GM18511 (cell line): Measurements from ENCODE around the gene TMC8.
"Not testable (repeated sequence)": the region's sequence is repeated elsewhere in the genome, so short reads cannot be mapped to it uniquely, and the experiment has no call there.

Experiments
- ATAC-seq: cut with Tn5 transposase; IDR thresholded peaks from one replicate; pipeline ENCODE4 v1.9.1; 2021; ENCODE audit warnings: mild to moderate bottlenecking, moderate library complexity; ENCODE audit not compliant: unreplicated experiment

The TMC8 gene

DNA sequence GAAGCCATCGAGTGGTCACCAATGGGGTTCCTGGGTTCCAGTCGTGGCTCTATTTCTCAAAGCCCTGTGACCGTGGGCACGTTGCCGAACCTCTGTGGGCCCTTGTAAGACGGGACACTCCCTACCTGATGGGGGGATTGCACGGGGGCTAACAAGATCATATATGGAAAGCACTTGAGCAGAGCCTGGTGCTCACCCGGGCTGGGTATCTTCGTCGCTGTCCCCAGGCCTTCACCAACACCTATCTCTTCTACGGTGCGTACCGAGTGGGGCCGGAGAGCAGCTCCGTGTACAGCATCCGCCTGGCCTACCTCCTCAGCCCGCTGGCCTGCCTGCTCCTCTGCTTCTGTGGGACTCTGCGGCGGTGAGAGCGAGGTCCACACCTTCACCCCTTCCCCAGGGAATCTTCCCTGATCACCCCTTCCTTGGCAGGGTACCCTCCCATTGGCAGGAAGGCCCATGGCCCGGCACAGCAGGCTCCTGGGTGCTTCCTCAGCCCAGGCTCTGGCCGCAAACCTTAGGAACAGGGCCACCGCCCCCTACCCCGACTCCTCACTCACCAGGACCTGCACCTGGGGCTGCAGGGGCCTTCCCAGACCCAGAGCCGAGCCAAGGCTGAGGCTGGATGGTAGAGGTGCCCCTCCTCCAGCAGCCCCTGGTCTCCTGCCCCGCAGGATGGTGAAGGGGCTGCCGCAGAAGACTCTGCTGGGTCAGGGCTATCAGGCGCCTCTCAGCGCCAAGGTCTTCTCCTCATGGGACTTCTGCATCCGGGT is 2.8 kb downstream of the TMC8 start:
- no peak for ATAC-seq

DNA sequence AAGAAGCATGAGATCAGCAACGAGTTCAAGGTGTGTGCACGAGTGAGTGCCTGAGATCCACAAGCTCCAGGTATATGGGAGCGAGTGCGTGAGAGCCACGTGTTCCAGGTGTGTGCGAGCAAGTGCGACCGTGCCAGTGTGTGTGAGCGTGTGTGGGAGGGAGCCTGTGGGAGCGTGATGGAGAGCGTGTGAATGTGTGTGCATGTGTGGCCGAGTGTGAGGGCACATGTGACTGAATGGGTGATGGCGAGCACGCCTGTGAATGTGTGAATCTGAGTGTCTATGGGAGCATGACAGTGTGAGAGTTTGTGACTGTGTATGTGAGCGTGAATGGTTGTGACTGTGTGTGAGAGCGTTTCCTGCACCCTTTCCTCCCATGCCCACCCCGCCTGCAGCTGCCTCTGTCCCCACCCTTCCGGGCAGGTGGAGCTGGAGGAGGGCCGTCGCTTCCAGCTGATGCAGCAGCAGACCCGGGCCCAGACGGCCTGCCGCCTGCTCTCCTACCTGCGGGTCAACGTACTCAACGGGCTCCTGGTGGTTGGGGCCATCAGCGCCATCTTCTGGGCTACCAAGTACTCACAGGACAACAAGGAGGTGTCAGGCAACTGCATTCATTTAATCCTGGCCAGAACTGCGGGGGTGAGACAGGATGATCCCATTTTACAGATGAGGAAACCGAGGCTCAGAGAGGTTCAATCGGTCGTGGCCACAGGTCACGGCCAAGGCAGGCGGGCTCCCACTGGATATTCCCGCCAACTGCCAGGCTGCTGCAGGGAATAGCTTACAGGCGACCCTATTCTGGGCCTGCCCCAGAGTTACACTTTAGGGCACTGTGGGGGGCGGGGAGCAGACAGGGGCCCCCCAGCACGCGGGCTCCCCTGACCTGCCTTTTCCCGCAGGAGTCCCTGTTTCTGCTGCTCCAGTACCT is 3.7 kb downstream of the TMC8 start:
- ATAC-seq = no peak

DNA sequence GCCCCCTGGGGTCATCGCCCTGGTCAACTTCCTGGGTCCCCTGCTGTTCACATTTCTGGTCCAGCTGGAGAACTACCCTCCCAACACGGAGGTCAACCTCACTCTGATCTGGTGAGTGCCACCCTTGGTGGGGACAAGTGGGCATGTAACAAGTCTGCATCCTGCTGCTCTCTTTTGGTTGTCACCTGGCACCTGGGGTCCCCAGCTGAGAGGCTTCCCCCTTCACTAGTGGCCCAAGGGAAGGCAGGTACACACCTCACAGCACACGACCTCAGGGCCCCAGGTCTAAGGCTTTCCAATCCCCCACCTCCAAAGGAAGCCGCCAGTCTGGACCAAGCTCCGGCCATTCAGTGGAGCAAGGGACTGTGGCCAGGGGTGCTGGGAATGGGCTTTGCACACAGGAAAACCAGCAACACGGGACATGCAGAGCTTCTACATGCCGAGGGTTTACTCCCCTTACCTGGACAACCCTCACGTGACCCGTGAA is 4.4 kb downstream of the TMC8 start:
- ATAC-seq = no peak

DNA sequence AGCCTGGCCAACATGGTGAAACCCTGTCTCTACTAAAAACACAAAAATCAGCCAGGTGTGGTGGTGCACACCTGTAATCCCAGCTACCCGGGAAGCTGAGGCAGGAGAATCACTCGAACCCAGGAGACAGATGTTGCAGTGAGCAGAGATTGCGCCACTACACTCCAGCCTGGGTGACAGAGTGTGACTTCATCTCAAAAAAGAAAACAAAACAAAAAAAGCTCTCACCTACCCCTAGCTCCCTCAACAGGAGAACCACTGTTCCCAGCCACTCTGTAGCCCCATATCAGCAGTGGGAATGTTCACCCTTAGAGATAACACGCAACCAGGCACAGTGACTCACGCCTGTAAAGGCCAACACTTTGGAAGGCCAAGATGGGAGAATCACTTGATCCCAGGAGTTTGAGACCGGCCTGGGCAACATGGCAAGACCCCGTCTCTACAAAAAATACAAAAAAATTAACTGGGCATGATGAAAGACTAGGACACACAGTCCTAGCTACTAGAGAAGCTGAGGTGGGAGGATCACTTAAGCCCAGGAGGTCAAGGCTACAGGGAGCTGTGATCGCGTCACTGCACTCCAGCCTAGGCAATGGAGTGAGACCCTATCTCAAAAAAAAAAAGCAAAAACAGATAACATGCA is 5.4 kb downstream of the TMC8 start:
- ATAC-seq = no peak

DNA sequence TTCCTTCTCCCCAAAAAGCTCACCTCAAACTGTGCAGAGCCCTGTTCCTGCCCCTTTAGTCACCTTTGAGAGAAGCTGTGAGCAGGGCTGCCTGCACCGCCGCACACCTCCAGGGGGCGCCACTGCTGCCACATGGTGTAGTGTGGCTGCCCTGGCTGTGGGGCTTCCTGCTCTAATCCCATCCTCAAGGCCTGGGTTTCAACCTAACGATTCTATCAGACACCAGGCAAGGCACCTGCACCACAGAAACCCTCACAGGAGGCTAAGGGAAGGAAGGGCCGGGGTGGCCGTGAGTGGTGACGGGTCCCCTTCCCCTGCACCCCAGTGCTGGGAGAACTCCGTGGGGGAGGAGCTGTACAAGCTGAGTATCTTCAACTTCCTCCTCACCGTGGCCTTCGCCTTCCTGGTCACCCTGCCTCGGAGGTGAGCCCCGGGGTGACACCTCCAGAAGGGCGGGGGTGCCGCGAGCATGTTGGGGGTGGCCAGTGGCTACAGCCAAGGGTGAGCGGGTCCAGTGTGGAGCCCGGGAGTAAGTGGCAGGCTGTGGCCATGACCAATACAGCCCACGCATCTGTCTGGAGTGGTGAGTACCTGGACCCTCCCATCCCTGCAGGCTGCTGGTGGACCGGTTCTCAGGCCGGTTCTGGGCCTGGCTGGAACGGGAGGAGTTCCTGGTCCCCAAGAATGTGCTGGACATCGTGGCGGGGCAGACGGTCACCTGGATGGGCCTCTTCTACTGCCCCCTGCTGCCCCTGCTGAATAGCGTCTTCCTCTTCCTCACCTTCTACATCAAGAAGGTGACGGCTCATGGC is 7.0 kb downstream of the TMC8 start:
- no peak for ATAC-seq

DNA sequence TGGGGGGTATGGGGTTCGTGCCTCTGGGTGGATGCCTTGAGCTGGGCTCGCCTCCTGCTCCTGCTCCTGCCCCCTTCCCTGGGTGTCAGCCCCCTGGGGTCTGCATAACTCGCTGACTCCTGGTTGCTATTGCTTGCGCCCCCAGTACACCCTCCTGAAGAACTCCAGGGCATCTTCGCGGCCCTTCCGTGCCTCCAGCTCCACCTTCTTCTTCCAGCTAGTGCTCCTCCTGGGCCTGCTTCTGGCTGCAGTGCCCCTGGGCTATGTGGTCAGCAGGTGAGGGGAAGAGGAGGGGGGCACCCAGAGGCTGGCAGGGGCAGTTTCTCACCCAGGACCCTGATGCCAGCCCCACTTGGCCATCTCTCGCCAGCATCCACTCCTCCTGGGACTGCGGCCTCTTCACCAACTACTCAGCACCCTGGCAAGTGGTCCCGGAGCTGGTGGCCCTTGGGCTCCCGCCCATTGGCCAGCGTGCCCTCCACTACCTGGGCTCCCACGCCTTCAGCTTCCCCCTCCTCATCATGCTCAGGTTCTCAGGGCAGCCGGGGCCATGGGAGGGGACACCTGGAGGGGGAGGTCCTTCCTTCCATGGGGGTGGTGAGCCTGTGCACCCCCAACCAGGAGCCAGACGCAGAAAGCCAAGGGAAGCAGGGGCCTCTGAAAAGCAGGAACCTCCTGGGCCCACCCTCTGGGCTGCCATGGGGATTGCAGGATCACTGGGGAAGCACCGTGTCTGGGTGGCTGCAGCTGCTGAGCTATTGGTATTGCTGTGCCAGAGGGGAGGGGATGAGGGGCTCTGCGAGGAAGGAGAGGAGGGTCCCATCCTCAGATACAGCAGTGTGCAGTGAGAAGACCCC is 7.9 kb downstream of the TMC8 start:
- no peak for ATAC-seq

DNA sequence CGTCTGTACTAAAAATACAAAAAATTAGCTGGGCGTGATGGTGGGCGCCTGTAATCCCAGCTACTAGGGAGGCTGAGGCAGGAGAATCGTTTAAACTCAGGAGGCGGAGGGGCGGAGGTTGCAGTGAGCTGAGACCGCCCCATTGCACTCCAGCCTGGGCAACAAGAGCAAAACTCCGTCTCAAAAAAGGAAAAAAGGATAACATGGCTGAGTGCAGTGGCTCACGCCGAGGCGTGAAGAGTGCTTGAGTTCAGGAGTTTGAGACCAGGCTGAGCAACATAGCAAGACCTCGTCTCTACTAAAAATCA is 9.2 kb downstream of the TMC8 start:
- ATAC-seq = not testable (repeated sequence)

DNA sequence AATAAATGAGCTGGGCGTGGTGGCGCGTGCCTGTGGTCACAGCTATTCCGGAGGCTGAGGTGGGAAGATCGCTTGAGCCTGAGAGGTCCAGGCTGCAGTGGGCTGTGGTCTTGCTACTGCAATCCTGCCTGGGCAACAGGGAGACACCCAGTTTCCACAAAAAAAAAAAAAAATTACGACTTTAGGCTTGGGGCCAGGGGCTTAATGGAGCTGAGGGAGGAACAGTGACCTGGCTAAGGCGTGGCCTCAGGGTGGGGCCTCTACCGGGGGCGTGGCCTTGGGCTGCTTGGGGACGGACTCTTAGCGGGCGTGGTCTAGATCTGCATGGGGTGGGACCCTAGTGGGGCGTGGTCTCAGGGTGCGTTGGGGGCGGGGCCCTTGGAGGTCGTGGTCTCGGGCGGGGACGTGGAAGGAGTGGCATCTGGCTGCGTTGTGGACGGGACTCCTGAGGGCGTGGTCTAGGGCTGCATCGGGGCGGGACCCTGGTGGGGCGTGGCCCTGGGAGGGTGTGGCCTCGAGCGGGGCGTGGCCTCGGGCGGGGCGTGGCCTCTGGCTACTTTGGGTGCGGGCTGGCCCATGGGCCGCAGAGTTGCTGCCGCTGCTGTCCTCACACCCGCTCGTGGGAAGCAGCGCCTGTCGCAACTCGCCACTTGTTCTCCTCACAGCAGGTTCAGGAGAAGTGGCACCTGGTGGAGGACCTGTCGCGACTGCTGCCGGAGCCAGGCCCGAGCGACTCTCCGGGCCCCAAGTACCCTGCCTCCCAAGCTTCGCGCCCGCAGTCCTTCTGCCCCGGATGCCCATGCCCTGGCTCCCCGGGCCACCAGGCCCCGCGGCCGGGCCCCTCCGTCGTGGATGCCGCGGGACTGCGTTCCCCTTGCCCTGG is 9.8 kb downstream of the TMC8 start:
- peak; percentile 78 for ATAC-seq

DNA sequence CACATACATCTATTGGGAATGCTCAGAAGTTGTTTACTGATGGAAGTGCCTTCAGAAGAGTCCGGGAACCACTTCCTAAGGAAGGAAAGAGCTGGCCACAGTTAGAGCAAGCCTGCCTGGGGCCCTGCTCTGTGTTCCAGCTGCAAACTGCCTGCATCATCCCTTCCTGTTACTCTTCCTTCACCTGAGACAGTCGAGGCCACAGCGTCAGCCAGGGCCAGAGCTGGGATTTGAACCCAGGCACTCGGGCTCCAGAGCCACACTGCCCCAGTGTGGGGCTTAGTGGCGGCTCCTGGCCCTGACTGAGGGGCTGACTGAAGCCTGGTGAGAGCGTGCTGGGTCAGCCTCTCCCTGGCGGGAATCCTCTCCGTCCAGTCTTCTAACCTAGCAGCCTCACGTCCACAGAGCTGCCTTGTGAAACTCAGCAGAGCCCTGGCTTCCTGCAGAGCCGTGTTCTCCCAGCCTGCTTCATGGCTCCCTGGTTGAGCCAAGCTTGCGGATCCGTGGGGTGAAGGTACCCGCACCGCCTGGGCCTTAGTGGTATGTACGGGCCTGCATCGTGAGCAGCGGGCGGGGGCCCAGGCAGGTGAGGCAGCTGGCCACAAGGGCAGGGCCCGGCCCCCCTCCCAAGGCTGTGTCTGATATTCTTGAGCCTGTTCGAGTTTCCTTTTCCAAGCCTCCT is 11.0 kb downstream of the TMC8 start:
- no peak for ATAC-seq

DNA sequence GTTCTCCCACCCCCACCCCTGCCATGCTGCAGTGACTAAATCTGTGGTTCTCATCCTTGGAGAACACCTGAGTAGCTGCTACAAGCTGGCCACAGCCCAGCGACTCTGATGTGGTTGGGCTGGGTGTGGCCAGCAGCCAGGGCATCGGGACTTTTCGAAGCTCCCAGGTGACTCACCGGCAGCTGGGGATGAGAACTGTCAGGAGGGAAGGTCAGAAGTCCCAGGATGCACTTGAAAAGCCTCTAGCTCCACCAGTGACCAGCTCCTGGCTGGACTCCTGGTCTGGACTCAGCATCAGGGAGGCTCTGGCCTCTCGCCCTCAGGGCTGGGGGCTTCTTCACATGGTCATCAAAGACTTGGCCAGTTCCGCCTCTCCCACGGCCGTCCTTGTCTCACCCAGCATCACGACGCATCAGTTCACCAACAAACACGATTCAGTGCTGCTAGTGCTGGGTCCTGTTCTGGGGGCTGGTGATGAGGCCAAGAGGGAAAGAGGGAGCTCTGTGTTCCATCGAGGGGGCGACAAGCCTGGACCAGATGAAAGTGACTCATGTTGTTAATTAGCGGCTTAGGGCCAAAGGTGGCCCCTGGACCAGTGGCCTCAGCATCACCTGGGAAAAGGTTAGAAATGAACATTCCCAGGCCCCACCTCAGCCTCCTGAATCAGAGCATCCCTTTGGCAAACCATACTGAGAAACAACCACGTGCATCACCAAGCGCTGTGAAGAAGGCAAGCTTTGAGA is 11.7 kb downstream of the TMC8 start:
- no peak for ATAC-seq

DNA sequence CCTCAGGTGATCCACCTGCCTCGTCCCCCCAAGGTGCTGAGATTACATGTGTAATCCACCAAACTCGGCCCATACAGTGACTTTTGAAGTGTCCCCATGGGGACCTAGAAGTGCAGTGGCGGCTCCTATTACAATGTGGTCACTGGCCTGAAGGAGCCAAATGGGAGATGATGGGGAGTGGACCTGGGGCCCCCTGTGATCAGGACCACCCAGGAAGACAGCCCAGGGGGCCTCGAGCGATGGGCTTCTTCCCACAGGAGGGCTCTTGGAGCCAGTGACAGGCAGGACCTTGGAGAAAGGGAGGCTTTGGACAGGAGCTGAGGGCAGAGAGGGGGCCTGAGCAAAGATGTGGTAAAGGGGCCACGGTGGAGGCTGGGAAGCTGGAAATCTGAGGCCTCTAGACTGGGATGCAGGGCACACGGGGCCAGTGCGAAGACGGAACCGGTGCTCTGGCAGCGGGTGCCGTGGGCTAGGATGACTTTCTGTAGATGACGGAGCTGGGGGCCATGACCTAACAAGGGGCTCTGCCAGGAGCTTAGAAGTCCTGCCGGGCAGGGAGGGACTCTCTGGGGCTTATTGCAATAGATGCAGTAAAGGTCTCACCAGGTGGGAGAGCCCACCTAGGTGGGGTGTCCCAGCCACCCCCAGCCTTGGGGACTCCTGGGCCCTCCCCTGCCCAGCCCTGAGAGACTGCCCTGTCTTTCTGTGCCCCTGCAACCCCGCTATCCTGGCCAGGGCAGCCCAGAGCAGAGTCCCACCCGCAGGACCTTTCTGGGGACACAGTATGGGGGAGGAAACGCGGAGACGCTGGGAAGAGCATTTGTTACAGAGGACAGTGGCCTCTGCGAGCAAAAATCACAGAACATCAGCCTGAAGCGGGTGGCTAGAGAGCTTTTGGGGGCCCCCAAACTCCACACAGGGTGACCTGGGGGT is 12.9 kb downstream of the TMC8 start:
- no peak for ATAC-seq

DNA sequence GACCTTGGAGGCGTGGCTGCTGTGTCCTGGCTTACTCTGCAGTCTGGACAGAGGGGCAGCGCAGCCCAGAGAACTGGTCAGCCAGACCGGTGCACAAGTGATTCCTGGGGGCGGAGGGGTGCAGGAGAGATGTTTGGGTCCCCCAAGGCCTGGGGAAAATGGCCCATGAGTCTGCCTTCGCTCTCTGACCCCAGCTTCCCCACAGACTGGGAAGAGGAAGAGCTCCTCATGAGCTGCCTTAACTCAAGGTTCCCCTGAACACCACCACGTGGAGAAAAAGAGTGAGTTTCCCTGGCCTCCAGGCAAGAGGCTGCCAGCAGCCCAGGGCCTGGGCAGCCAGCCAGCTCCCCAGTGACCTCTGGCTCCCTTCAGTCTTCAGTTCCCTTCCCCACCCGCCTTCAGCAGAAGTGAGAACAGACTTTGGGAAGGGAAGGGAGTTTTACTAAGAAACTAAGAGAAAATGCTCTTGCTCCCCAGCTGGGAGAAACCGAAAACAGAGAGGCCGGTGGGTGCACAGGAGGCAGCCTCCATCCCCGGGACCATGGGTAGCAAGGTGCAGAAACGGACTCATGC is 13.7 kb downstream of the TMC8 start:
- no peak for ATAC-seq

DNA sequence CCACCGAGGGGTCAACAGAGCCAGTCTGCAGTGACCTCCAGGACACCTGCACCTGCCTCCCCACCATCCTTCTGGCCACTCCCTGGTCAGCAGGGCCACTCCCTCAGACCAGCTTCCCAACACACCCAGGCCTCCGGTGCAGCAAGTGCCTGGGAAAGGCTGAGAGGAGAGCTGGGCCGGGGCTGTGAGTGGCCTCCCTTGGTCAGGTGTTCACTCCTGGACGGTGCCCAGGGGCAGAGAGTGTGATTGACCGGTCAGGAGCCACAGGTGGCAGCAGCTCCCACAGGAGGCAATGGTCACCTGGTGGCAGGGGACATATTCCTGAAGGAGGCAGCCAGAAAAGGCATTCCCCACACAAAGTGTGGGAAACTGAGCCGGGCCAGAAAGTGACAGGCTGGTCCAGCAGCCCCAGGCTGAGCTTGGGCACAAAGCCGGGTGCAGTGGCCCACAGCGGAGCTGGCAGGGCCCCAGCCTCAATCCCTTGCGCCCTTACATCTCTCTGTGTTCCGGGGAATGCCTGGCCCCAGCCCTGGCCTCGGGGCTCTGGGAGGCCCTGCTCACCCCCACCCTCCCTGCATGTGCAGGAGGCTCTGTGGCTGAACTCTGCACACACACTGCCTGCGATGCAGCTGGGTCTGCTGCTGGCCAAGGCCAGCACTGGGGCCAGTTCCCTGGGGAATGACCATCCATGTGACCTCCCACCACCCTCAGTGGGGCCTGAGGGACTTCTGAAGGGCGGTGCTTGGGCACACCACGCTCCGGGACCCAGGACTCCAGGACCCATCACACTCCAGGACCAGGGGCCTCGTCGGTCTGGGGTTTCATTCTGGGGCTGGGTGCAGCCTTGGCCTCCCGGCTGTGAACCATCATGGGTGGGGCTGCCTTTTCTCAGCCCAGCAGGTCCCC is 14.4 kb downstream of the TMC8 start:
- no peak for ATAC-seq

DNA sequence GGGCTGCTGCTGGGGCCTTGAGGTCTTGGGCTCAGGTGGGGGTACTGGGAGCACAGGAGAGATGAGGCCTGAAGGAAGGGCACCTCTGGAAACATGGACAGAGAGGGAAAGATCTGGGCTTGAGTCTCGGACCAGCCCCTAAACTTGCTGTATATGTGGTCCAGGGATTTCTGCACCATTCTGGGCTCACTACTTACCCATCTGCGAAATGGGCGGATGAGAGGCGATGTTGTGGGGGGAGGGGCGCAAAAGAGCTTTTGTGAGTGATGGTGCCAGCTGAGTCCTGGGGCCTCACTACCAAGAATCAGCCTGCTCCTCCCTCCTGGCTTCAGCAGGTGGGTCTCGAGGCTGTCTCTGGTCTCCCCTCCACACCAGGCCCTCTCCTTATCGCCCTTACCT is 15.9 kb downstream of the TMC8 start:
- ATAC-seq = no peak

DNA sequence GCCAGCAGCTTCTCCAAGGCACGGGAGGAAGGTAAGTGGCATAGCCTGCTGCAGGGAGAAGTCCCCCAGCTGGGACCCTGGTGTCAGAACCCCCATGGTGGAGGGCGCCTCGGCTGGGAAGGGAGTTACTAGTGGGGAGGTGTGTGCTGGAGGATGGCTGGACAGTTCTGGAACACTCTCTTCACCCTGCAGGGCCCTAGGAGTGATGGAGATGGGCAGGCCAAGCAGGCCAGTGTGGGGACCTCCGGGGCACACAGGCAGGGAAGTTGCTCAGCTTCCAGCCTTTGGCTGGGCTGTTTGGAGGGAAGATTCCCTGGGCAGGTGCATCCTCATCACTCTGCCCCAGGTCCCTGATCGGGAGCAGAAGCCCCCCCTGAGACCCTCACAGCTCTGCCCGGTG is 16.3 kb downstream of the TMC8 start:
- no peak for ATAC-seq
